Stimulated activated CD4-positive, alpha-beta T cell treated with anti-CD3 and anti-CD28 coated beads, Interleukin-2, amount 100 ng/mL, for 4 hours (primary cell): ENCODE data around the gene APOC4.
"Not testable (repeated sequence)": the region's sequence is repeated elsewhere in the genome, so short reads cannot be mapped to it uniquely, and the experiment has no call there.

ENCODE experiments used
- DNase-seq: peaks from one replicate; pipeline ENCODE4 v3.0.0-alpha.2; 2020; ENCODE audit warnings: low read depth

APOC4 gene

DNA sequence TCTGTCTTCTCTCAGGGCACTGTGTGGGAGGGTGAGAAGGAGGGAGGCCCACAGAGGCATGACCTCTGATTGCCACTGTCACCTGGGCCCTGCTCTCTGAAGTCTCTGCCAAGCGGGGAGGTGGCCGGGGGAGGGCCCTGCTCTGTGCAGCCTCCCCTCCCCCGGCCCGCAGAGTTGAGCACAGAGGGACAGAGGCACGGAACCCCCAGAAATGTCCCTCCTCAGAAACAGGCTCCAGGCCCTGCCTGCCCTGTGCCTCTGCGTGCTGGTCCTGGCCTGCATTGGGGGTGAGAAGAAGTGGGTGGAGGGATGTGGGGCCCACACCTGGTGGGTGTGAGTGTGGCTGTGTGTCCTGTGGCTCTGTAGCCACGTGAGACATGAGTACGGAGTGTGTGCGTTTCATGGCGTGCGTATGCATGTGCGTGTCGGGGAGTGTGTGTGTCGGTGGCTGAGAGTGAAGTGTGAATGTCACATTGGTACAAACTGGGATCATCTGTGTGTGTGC is at the start of gene APOC4:
APOC4 (plus strand) TSS at position 171 of the 505 bp plus-strand sequence; CDS start at position 212, 41 bp downstream.
- no peak for DNase-seq

DNA sequence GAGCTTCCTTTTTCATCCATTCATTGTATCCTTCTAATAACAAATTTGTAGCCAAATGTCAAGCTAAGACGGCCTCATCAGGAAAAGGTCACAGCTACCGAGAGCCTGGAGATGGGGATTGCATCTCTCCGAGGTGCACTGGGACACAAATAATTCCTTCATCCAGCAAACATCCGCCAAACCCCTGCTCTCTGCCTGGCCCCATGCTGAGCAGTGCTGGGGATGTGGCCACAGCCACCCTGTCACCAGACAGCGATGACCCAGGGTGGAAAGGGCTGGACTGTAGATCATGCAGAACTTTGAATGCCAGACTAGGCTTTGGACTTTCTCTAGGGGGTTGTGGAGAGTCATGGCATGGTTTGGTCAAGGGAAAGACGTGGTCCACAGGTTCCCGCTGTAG is 49.1 kb upstream of the APOC4 start:
- DNase-seq: no peak

- no peak for DNase-seq
Measured at GRCh38 chr19:44893332-44894051, 48.5 kb upstream of the APOC4 start.

DNA sequence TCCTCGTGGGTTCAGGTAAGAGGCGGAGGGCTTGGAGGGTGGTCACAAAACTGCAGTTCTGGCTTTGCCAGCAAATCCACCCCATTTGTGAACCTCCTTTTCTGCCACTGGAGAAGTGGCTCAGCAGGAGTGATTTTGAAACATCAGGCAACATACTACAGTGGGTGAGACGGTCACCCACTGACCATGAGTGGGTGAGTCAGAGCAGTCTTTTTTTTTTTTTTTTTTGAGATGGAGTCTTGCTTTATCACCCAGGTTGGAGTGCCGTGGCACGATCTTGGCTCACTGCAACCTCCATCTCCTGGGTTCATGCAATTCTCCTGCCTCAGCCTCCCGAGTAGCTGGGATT is 48.0 kb upstream of the APOC4 start:
- no peak for DNase-seq

GRCh38 chr19:44894946-44895345 is 47.1 kb upstream of the APOC4 start:
- no peak for DNase-seq

DNA sequence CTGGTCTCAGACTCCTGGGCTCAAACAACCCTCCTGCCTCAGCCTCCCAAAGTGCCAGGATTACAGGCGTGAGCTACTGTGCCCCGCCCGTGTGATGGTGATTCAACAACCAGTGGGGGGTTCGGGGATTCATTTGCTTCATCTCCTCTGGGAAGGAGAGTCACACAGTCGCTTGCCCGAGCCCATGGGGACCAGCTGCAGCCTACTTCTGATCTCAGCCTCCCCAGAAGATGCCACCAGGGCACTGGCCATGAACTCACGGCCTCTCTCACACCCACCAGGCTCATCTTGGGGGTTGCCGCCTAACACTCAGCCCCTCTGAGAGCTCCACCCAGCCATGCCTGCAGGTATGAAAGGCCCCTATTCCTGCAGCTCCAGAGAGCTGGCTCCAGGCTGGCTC is 44.2 kb upstream of the APOC4 start:
- DNase-seq: no peak

DNA sequence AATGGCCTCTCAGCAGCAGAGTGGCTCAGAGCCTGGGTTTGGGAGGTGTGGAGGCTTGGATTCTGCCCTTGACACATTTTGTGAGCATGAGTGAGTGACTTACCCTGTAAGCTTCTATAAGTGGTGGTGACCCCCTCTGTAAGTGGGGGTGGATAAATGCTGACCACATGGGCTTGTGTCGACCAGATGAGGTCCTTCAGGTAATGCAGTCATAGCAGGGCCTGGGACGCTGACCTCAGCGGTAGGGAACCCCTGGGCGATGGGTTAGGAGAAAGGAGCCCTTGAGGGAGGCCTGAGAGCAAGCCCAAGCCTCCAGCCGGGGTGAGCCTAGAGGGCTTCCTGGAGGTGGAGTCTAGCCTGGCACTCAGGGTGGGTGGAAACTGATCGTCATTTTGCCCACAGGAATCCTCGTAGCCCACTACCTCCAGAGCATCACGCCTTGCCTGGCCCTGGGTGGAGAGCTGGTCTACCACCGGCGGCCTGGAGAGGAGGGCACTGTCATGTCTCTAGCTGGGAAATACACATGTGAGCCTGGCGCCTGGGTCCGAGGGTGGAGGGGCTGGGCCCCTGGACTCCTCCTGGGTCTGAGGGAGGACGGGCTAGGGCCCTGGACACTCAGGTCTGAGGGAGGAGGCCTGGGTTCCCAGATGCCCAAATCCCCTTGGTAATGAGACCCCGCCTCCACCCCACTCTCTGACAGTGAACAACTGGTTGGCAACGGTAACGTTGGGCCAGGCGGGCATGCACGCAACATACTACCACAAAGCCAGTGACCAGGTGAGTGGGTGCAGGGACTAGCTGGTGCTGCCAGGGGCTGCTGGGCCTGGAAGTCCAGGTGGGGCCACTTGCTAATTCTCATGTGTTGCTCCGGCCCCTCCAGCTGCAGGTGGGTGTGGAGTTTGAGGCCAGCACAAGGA is 41.5 kb upstream of the APOC4 start:
- DNase-seq: no peak

GRCh38 chr19:44903216-44903601 is 38.8 kb upstream of the APOC4 start:
- DNase-seq: no peak

DNA sequence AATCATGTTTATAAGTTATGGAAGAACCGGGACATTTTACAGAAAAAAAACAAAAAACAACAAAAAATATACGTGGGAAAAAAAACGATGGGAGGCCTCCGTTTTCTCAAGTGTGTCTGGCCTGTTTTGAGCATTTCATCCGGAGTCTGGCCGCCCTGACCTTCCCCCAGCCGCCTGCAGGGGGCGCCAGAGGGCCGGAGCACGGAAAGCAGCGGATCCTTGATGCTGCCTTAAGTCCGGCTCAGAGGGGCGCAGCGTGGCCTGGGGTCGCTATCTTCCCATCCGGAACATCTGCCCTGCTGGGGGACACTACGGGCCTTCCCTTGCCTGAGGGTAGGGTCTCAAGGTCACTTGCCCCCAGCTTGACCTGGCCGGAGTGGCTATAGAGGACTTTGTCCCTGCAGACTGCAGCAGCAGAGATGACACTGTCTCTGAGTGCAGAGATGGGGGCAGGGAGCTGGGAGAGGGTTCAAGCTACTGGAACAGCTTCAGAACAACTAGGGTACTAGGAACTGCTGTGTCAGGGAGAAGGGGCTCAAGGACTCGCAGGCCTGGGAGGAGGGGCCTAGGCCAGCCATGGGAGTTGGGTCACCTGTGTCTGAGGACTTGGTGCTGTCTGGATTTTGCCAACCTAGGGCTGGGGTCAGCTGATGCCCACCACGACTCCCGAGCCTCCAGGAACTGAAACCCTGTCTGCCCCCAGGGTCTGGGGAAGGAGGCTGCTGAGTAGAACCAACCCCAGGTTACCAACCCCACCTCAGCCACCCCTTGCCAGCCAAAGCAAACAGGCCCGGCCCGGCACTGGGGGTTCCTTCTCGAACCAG is 38.2 kb upstream of the APOC4 start:
- peak; percentile 50 for DNase-seq

DNA sequence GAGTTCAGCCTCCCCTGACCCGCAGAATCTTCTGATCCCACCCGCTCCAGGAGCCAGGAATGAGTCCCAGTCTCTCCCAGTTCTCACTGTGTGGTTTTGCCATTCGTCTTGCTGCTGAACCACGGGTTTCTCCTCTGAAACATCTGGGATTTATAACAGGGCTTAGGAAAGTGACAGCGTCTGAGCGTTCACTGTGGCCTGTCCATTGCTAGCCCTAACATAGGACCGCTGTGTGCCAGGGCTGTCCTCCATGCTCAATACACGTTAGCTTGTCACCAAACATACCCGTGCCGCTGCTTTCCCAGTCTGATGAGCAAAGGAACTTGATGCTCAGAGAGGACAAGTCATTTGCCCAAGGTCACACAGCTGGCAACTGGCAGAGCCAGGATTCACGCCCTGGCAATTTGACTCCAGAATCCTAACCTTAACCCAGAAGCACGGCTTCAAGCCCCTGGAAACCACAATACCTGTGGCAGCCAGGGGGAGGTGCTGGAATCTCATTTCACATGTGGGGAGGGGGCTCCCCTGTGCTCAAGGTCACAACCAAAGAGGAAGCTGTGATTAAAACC is 37.5 kb upstream of the APOC4 start:
- no peak for DNase-seq

DNA sequence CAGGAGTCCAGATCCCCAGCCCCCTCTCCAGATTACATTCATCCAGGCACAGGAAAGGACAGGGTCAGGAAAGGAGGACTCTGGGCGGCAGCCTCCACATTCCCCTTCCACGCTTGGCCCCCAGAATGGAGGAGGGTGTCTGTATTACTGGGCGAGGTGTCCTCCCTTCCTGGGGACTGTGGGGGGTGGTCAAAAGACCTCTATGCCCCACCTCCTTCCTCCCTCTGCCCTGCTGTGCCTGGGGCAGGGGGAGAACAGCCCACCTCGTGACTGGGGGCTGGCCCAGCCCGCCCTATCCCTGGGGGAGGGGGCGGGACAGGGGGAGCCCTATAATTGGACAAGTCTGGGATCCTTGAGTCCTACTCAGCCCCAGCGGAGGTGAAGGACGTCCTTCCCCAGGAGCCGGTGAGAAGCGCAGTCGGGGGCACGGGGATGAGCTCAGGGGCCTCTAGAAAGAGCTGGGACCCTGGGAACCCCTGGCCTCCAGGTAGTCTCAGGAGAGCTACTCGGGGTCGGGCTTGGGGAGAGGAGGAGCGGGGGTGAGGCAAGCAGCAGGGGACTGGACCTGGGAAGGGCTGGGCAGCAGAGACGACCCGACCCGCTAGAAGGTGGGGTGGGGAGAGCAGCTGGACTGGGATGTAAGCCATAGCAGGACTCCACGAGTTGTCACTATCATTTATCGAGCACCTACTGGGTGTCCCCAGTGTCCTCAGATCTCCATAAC is 36.4 kb upstream of the APOC4 start, which contains the start of gene APOE:
APOE (plus strand) TSS at position 360 of the 724 bp plus-strand sequence. CDS start 829 bp downstream, outside the sequence.
- no peak for DNase-seq

DNA sequence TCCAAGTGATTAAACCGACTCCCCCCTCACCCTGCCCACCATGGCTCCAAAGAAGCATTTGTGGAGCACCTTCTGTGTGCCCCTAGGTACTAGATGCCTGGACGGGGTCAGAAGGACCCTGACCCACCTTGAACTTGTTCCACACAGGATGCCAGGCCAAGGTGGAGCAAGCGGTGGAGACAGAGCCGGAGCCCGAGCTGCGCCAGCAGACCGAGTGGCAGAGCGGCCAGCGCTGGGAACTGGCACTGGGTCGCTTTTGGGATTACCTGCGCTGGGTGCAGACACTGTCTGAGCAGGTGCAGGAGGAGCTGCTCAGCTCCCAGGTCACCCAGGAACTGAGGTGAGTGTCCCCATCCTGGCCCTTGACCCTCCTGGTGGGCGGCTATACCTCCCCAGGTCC is 34.4 kb upstream of the APOC4 start:
- DNase-seq: no peak

- DNase-seq: no peak
Measured at GRCh38 chr19:44908074-44908835, 33.8 kb upstream of the APOC4 start.

DNA sequence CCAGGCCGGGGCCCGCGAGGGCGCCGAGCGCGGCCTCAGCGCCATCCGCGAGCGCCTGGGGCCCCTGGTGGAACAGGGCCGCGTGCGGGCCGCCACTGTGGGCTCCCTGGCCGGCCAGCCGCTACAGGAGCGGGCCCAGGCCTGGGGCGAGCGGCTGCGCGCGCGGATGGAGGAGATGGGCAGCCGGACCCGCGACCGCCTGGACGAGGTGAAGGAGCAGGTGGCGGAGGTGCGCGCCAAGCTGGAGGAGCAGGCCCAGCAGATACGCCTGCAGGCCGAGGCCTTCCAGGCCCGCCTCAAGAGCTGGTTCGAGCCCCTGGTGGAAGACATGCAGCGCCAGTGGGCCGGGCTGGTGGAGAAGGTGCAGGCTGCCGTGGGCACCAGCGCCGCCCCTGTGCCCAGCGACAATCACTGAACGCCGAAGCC is 33.2 kb upstream of the APOC4 start:
- no peak for DNase-seq

DNA sequence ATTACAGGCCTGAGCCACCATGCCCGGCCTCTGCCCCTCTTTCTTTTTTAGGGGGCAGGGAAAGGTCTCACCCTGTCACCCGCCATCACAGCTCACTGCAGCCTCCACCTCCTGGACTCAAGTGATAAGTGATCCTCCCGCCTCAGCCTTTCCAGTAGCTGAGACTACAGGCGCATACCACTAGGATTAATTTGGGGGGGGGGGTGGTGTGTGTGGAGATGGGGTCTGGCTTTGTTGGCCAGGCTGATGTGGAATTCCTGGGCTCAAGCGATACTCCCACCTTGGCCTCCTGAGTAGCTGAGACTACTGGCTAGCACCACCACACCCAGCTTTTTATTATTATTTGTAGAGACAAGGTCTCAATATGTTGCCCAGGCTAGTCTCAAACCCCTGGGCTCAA is 32.3 kb upstream of the APOC4 start:
- no peak for DNase-seq

DNA sequence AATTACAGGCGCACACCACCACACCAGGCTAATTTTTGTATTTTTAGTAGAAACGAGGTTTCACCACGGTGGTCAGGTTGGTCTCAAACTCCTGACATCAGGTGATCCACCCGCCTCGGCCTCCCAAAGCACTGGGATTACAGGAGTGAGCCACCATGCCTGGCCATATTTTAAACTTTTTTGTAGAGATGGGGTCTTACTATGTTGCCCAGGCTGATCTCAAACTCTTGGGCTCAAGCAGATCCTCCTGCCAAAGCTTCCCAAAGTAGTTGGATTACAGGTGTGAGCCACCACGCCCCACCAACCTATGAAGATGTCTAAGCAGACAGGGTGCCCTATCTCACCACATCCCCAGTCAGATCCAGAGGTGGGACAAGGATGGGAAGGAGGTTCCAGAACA is 30.1 kb upstream of the APOC4 start:
- not testable (repeated sequence) for DNase-seq

GRCh38 chr19:44912854-44913253 is 29.2 kb upstream of the APOC4 start:
- DNase-seq: no peak

GRCh38 chr19:44913512-44914432 is 28.3 kb upstream of the APOC4 start:
- not testable (repeated sequence) for DNase-seq
